GM18951 (cell line): ENCODE results near the gene PKP3.
"Not testable (repeated sequence)": the region's sequence is repeated elsewhere in the genome, so short reads cannot be mapped to it uniquely, and the experiment has no call there.

ENCODE experiments used
- POLR2A ChIP-seq: IDR thresholded peaks from 4 replicates; pipeline ENCODE4 v1.6.1; 2011; ENCODE audit warnings: mild to moderate bottlenecking; ENCODE audit not compliant: insufficient read length, insufficient read depth; ENCODE audit errors: extremely low read depth
- in situ Hi-C: fragments of 300-500 bp; cut with MboI; formaldehyde crosslinking; loops from one replicate; pipeline ENCODE4 v1.12.0; 2022; ENCODE audit warnings: low sequenced_read_pairs, mixed read lengths, inconsistent platforms; ENCODE audit not compliant: unreplicated experiment

The PKP3 gene

GRCh38 chr11:377883-378500 is 16.0 kb upstream of the PKP3 start:
- in situ Hi-C loops = no loop called here
- TF ChIP-seq POLR2A = no peak

GRCh38 chr11:379205-380094 is 14.6 kb upstream of the PKP3 start:
- in situ Hi-C loops = no loop called here
- no peak for TF ChIP-seq POLR2A

- TF ChIP-seq POLR2A = no peak
- in situ Hi-C loops = no loop called here
Observed at GRCh38 chr11:380095-380480, 13.9 kb upstream of the PKP3 start.

- in situ Hi-C loops = no loop called here
- no peak for TF ChIP-seq POLR2A
Observed at GRCh38 chr11:380491-380890, 13.5 kb upstream of the PKP3 start.

GRCh38 chr11:380996-381395 is 13.0 kb upstream of the PKP3 start:
- TF ChIP-seq POLR2A = no peak
- in situ Hi-C loops = no loop called here

- in situ Hi-C loops = no loop called here
- no peak for TF ChIP-seq POLR2A
Observed at GRCh38 chr11:381501-382072, 12.4 kb upstream of the PKP3 start.

- no peak for TF ChIP-seq POLR2A
- in situ Hi-C loops = no loop called here
Observed at GRCh38 chr11:382081-382629, 11.9 kb upstream of the PKP3 start.

- in situ Hi-C loops = no loop called here
Observed at GRCh38 chr11:383431-383830, 10.6 kb upstream of the PKP3 start.

GRCh38 chr11:384511-384910 is 9.5 kb upstream of the PKP3 start:
- TF ChIP-seq POLR2A = no peak
- in situ Hi-C loops = no loop called here

More at GRCh38 chr11:383431-383830, 10.6 kb upstream of the PKP3 start:
- no peak for TF ChIP-seq POLR2A

- TF ChIP-seq POLR2A = no peak
- in situ Hi-C loops = no loop called here
Observed at GRCh38 chr11:385594-386351, 8.2 kb upstream of the PKP3 start.

- in situ Hi-C loops = no loop called here
- no peak for TF ChIP-seq POLR2A
Observed at GRCh38 chr11:386483-386882, 7.5 kb upstream of the PKP3 start.

- no peak for TF ChIP-seq POLR2A
- in situ Hi-C loops = no loop called here
Observed at GRCh38 chr11:387193-387793, 6.7 kb upstream of the PKP3 start.

GRCh38 chr11:389369-389768 is 4.6 kb upstream of the PKP3 start:
- in situ Hi-C loops = not testable (repeated sequence)

- in situ Hi-C loops = no loop called here
- no peak for TF ChIP-seq POLR2A
Observed at GRCh38 chr11:390175-390574, 3.8 kb upstream of the PKP3 start.
